ENCODE measurements around the gene ZC3H13. TPM values are rescaled to one million over a fixed set of nuclear protein-coding genes. Genes with fewer than 3 reads are reported as not detected.

ZC3H13 gene
- total RNA-seq, 2 experiments from 2014 or later: 38.9 to 42.0 TPM

- H3K27ac Mint-ChIP-seq: no peak overlapping the region
- peaks cover 3% of the 10 kb centered on the region for H3K27me3 Mint-ChIP-seq (ENCODE audit: low read depth)
- CTCF ChIA-PET: no interaction called here
- POLR2A ChIA-PET: no interaction called here
- no peaks in the 10 kb centered on the region for H3K4me1 Mint-ChIP-seq (ENCODE audit: low read depth)
- no peak for DNase-seq
- H3K36me3 Mint-ChIP-seq (ENCODE audit: low read depth): no peaks in the 10 kb centered on the region
- H3K9me3 Mint-ChIP-seq (ENCODE audit: insufficient read depth): no peaks in the 10 kb centered on the region
- H3K4me3 Mint-ChIP-seq: no peak overlapping the region
- no peak for ATAC-seq
These were observed 122.4 kb downstream of the ZC3H13 start for GRCh38 chr13:45930177-45930576.

GRCh38 chr13:45928843-45929242 lies 123.7 kb downstream of the ZC3H13 start:
- H3K4me1 Mint-ChIP-seq (ENCODE audit: low read depth): no peaks in the 10 kb centered on the region
- no peak overlapping the region for H3K4me3 Mint-ChIP-seq
- no peak for DNase-seq
- H3K9me3 Mint-ChIP-seq (ENCODE audit: insufficient read depth): no peaks in the 10 kb centered on the region
- H3K27ac Mint-ChIP-seq: no peak overlapping the region
- CTCF ChIA-PET: no interaction called here
- POLR2A ChIA-PET: no interaction called here
- H3K36me3 Mint-ChIP-seq (ENCODE audit: low read depth): no peaks in the 10 kb centered on the region
- ATAC-seq: no peak
- peaks cover 3% of the 10 kb centered on the region for H3K27me3 Mint-ChIP-seq (ENCODE audit: low read depth)

- Mint-ChIP-seq H3K27me3 (ENCODE audit: low read depth) (peaks cover 3% of the 10 kb centered on the region), H3K4me3 (no peak overlapping the region), H3K27ac (no peak overlapping the region), H3K36me3 (ENCODE audit: low read depth) (no peaks in the 10 kb centered on the region), H3K4me1 (ENCODE audit: low read depth) (no peaks in the 10 kb centered on the region), H3K9me3 (ENCODE audit: insufficient read depth) (no peaks in the 10 kb centered on the region)
- POLR2A ChIA-PET: no interaction called here
- DNase-seq: no peak
- CTCF ChIA-PET: no interaction called here
- ATAC-seq: no peak
These were observed 124.4 kb downstream of the ZC3H13 start for GRCh38 chr13:45928176-45928575.

- Mint-ChIP-seq H3K27me3 (ENCODE audit: low read depth) (no peaks in the 10 kb centered on the region), H3K4me1 (ENCODE audit: low read depth) (no peaks in the 10 kb centered on the region), H3K4me3 (no peak overlapping the region), H3K27ac (no peak overlapping the region), H3K9me3 (ENCODE audit: insufficient read depth) (no peaks in the 10 kb centered on the region), H3K36me3 (ENCODE audit: low read depth) (no peaks in the 10 kb centered on the region)
- no peak for DNase-seq
- CTCF ChIA-PET: interaction anchor here (0.7 kb wide), 1 partner anchor 21 kb away, joined by 3 read pairs; no protein-coding TSS in a partner anchor
- ATAC-seq: no peak
- POLR2A ChIA-PET: no interaction called here
These were observed 125.8 kb downstream of the ZC3H13 start for GRCh38 chr13:45926741-45927140.

- H3K27ac Mint-ChIP-seq: no peak overlapping the region
- POLR2A ChIA-PET: interaction anchor here (0.6 kb wide), 1 partner anchor 190 kb away, joined by 4 read pairs; no protein-coding TSS in a partner anchor
- H3K36me3 Mint-ChIP-seq (ENCODE audit: low read depth): no peaks in the 10 kb centered on the region
- no peak overlapping the region for H3K4me3 Mint-ChIP-seq
- CTCF ChIA-PET: no interaction called here
- H3K27me3 Mint-ChIP-seq (ENCODE audit: low read depth): no peaks in the 10 kb centered on the region
- H3K9me3 Mint-ChIP-seq (ENCODE audit: insufficient read depth): no peaks in the 10 kb centered on the region
- ATAC-seq (no peak), DNase-seq (no peak)
- no peaks in the 10 kb centered on the region for H3K4me1 Mint-ChIP-seq (ENCODE audit: low read depth)
These were observed 127.4 kb downstream of the ZC3H13 start for GRCh38 chr13:45925151-45925550.

GRCh38 chr13:45921162-45921736 lies 131.3 kb downstream of the ZC3H13 start:
- Mint-ChIP-seq H3K4me1 (ENCODE audit: low read depth) (no peaks in the 10 kb centered on the region), H3K9me3 (ENCODE audit: insufficient read depth) (no peaks in the 10 kb centered on the region), H3K27me3 (ENCODE audit: low read depth) (peaks cover 4% of the 10 kb centered on the region), H3K4me3 (no peak overlapping the region), H3K36me3 (ENCODE audit: low read depth) (no peaks in the 10 kb centered on the region), H3K27ac (no peak overlapping the region)
- CTCF ChIA-PET: no interaction called here
- ATAC-seq: no peak
- DNase-seq: no peak
- POLR2A ChIA-PET: no interaction called here

- Mint-ChIP-seq H3K27ac (no peak overlapping the region), H3K4me3 (no peak overlapping the region)
- POLR2A ChIA-PET: no interaction called here
These were observed 133.9 kb downstream of the ZC3H13 start for GRCh38 chr13:45918597-45918996.

GRCh38 chr13:45917019-45917418 lies 135.5 kb downstream of the ZC3H13 start:
- H3K4me3 Mint-ChIP-seq: no peak overlapping the region
- H3K36me3 Mint-ChIP-seq (ENCODE audit: low read depth): no peaks in the 10 kb centered on the region
- ChIA-PET CTCF (interaction anchor here (0.8 kb wide), 1 partner anchor 373 kb away, joined by 3 read pairs; no protein-coding TSS in a partner anchor), POLR2A (no interaction called here)
- no peak for ATAC-seq
- no peaks in the 10 kb centered on the region for H3K9me3 Mint-ChIP-seq (ENCODE audit: insufficient read depth)
- DNase-seq: no peak
- H3K27me3 Mint-ChIP-seq (ENCODE audit: low read depth): peaks cover 4% of the 10 kb centered on the region
- H3K4me1 Mint-ChIP-seq (ENCODE audit: low read depth): no peaks in the 10 kb centered on the region
- no peak overlapping the region for H3K27ac Mint-ChIP-seq

More at GRCh38 chr13:45918597-45918996, 133.9 kb downstream of the ZC3H13 start:
- Mint-ChIP-seq H3K36me3 (ENCODE audit: low read depth) (no peaks in the 10 kb centered on the region), H3K27me3 (ENCODE audit: low read depth) (peaks cover 4% of the 10 kb centered on the region), H3K4me1 (ENCODE audit: low read depth) (no peaks in the 10 kb centered on the region), H3K9me3 (ENCODE audit: insufficient read depth) (no peaks in the 10 kb centered on the region)
- ATAC-seq: no peak
- DNase-seq: no peak
- CTCF ChIA-PET: no interaction called here

- H3K4me1 Mint-ChIP-seq (ENCODE audit: low read depth): no peaks in the 10 kb centered on the region
- no peak overlapping the region for H3K4me3 Mint-ChIP-seq
- H3K9me3 Mint-ChIP-seq (ENCODE audit: insufficient read depth): no peaks in the 10 kb centered on the region
- ChIA-PET POLR2A (no interaction called here), CTCF (no interaction called here)
- no peak overlapping the region for H3K27ac Mint-ChIP-seq
- no peaks in the 10 kb centered on the region for H3K36me3 Mint-ChIP-seq (ENCODE audit: low read depth)
- H3K27me3 Mint-ChIP-seq (ENCODE audit: low read depth): peaks cover 4% of the 10 kb centered on the region
- DNase-seq: no peak
- no peak for ATAC-seq
These were observed 136.7 kb downstream of the ZC3H13 start for GRCh38 chr13:45915686-45916439.

GRCh38 chr13:45909673-45910072 lies 142.9 kb downstream of the ZC3H13 start:
- CTCF ChIA-PET: no interaction called here
- no peaks in the 10 kb centered on the region for H3K9me3 Mint-ChIP-seq (ENCODE audit: insufficient read depth)
- no peak for ATAC-seq
- H3K4me1 Mint-ChIP-seq (ENCODE audit: low read depth): no peaks in the 10 kb centered on the region
- H3K36me3 Mint-ChIP-seq (ENCODE audit: low read depth): no peaks in the 10 kb centered on the region
- H3K4me3 Mint-ChIP-seq: no peak overlapping the region
- H3K27ac Mint-ChIP-seq: no peak overlapping the region
- DNase-seq: no peak
- H3K27me3 Mint-ChIP-seq (ENCODE audit: low read depth): no peaks in the 10 kb centered on the region
- POLR2A ChIA-PET: no interaction called here

- POLR2A ChIA-PET: no interaction called here
- no peak for ATAC-seq
- Mint-ChIP-seq H3K4me3 (no peak overlapping the region), H3K27me3 (ENCODE audit: low read depth) (no peaks in the 10 kb centered on the region), H3K27ac (no peak overlapping the region), H3K4me1 (ENCODE audit: low read depth) (no peaks in the 10 kb centered on the region), H3K36me3 (ENCODE audit: low read depth) (no peaks in the 10 kb centered on the region), H3K9me3 (ENCODE audit: insufficient read depth) (no peaks in the 10 kb centered on the region)
- CTCF ChIA-PET: no interaction called here
- no peak for DNase-seq
These were observed 143.5 kb downstream of the ZC3H13 start for GRCh38 chr13:45909089-45909488.

GRCh38 chr13:45907503-45907902 lies 145.0 kb downstream of the ZC3H13 start:
- CTCF ChIA-PET: no interaction called here

More at GRCh38 chr13:45907503-45907902, 145.0 kb downstream of the ZC3H13 start:
- ATAC-seq (no peak), DNase-seq (no peak)
- H3K36me3 Mint-ChIP-seq (ENCODE audit: low read depth): no peaks in the 10 kb centered on the region
- H3K4me3 Mint-ChIP-seq: no peak overlapping the region
- H3K9me3 Mint-ChIP-seq (ENCODE audit: insufficient read depth): no peaks in the 10 kb centered on the region
- H3K27me3 Mint-ChIP-seq (ENCODE audit: low read depth): no peaks in the 10 kb centered on the region
- POLR2A ChIA-PET: no interaction called here
- H3K4me1 Mint-ChIP-seq (ENCODE audit: low read depth): no peaks in the 10 kb centered on the region
- no peak overlapping the region for H3K27ac Mint-ChIP-seq
